NOMO-1 treated with dmso at 0.1 percent for 144 hours (cell line): ENCODE data around the gene PMVK.
"Not testable (repeated sequence)": the region's sequence is repeated elsewhere in the genome, so short reads cannot be mapped to it uniquely, and the experiment has no call there.

Experiments used
- DNase-seq: peaks from one replicate; lab custom pipeline; 2025; ENCODE audit not compliant: unreplicated experiment; lab: John Stamatoyannopoulos, UW

Gene PMVK

GRCh38 chr1:154925335-154926170 lies 11.0 kb downstream of the PMVK start:
- no peak for DNase-seq

- DNase-seq = no peak
Observed at GRCh38 chr1:154923695-154924094, 12.8 kb downstream of the PMVK start.

GRCh38 chr1:154913273-154913672 lies 23.2 kb downstream of the PMVK start:
- no peak for DNase-seq

- DNase-seq = no peak
Observed at GRCh38 chr1:154912755-154913154, 23.8 kb downstream of the PMVK start.

GRCh38 chr1:154911691-154912550 lies 24.6 kb downstream of the PMVK start:
- DNase-seq = no peak

- DNase-seq = no peak
Observed at GRCh38 chr1:154910851-154911250, 25.7 kb downstream of the PMVK start.

GRCh38 chr1:154908937-154909336 lies 27.6 kb downstream of the PMVK start:
- DNase-seq = no peak

GRCh38 chr1:154908129-154908528 lies 28.4 kb downstream of the PMVK start:
- not testable (repeated sequence) for DNase-seq

GRCh38 chr1:154906621-154907081 lies 29.9 kb downstream of the PMVK start:
- DNase-seq = no peak

- no peak for DNase-seq
Observed at GRCh38 chr1:154902938-154903566, 33.5 kb downstream of the PMVK start.

- DNase-seq = no peak
Observed at GRCh38 chr1:154901591-154901990, 34.9 kb downstream of the PMVK start.

- no peak for DNase-seq
Observed at GRCh38 chr1:154899041-154899440, 37.5 kb downstream of the PMVK start.

GRCh38 chr1:154896771-154897286 lies 39.7 kb downstream of the PMVK start:
- no peak for DNase-seq

GRCh38 chr1:154895798-154896197 lies 40.7 kb downstream of the PMVK start:
- no peak for DNase-seq

- DNase-seq = no peak
Observed at GRCh38 chr1:154891452-154891851, 45.1 kb downstream of the PMVK start.

GRCh38 chr1:154888757-154889156 lies 47.8 kb downstream of the PMVK start:
- DNase-seq = no peak

- DNase-seq = no peak
Observed at GRCh38 chr1:154886281-154887015, 50.1 kb downstream of the PMVK start.

GRCh38 chr1:154884869-154885701 lies 51.4 kb downstream of the PMVK start:
- DNase-seq = no peak
